Endothelial cell of umbilical vein (primary cell): ENCODE results near the gene ARSB.
"Not testable (repeated sequence)": the region's sequence is repeated elsewhere in the genome, so short reads cannot be mapped to it uniquely, and the experiment has no call there.

Experiments
- CTCF ChIP-seq, 2 donors: IDR thresholded peaks; 1 replicate in 1 of 2; 2 replicates in 1 of 2; pipeline ENCODE4 v1.5.1; 2011; ENCODE audit warnings: low read length in 2 of 2, mild to moderate bottlenecking in 2 of 2, moderate library complexity in 2 of 2, control low read depth in 1 of 2, inconsistent platforms in 1 of 2, low read depth in 1 of 2; ENCODE audit not compliant: insufficient read depth in 1 of 2; ENCODE audit errors: extremely low read depth in 1 of 2
- EZH2 ChIP-seq: IDR thresholded peaks from 2 replicates; pipeline ENCODE4 v1.6.1; 2012; ENCODE audit warnings: borderline replicate concordance, low read depth, mild to moderate bottlenecking, moderate library complexity, low read length, inconsistent platforms; ENCODE audit not compliant: severe bottlenecking
- FOS ChIP-seq: IDR thresholded peaks from 2 replicates; pipeline ENCODE4 v1.6.1; 2011; ENCODE audit warnings: mild to moderate bottlenecking, low read length, moderate library complexity, borderline replicate concordance; ENCODE audit not compliant: insufficient read depth
- POLR2A ChIP-seq: IDR thresholded peaks from 2 replicates; pipeline ENCODE4 v1.6.1; 2012; ENCODE audit warnings: low read depth, mild to moderate bottlenecking, control low read depth, low read length

DNA sequence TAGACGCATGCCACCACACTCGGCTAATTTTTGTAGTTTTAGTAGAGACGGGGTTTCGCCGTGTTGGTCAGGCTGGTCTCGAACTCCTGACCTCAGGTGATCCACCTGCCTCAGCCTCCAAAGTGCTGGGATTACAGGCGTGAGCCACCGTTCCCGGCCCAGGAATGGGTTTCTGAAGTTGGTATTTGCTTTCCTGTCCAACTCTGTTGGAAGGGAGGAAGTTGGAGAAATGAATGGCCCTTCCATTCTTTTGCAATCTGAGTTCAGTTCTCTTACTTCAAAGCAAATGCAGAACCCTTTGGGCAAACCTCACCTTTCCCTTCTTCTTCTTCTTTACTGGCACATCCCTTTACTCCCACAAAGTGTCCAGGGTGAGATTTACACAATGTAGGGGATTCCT is 1.9 kb downstream of the ARSB start:
- not testable (repeated sequence) for TF ChIP-seq EZH2; CTCF (IDR thresholded peaks at IDR 0.05; ENCODE audit: extremely low read depth in 1 of 2, insufficient read depth in 1 of 2, low read depth in 1 of 2, low read length in 2 of 2); FOS; POLR2A
